GM18507 (cell line): ENCODE measurements around the gene CHN2.
"Not testable (repeated sequence)": the region's sequence is repeated elsewhere in the genome, so short reads cannot be mapped to it uniquely, and the experiment has no call there.

ENCODE experiments used
- DNase-seq: peaks from one replicate; pipeline ENCODE4 v3.0.0; 2011; ENCODE audit warnings: low read depth; ENCODE audit not compliant: insufficient read length; ENCODE audit errors: extremely low spot score
- FAIRE-seq: peaks from 2 replicates; lab custom pipeline; 2011; peaks lifted over from hg19 to GRCh38; lab: Jason Lieb, UNC

CHN2 gene

GRCh38 chr7:29184599-29184998 lies 10.0 kb upstream of the CHN2 start:
- no peak for FAIRE-seq
- no peak for DNase-seq

- DNase-seq, result no peak
- FAIRE-seq, result no peak
These were observed 9.0 kb upstream of the CHN2 start for GRCh38 chr7:29185613-29186012.

GRCh38 chr7:29189743-29190201 lies 4.8 kb upstream of the CHN2 start:
- FAIRE-seq, result peak; percentile 64

GRCh38 chr7:29190349-29191045 lies 4.1 kb upstream of the CHN2 start:
- no peak for DNase-seq

More at GRCh38 chr7:29189743-29190201, 4.8 kb upstream of the CHN2 start:
- peak; percentile 37 for DNase-seq

GRCh38 chr7:29192323-29192722 lies 2.3 kb upstream of the CHN2 start:
- FAIRE-seq (no peak), DNase-seq (no peak)

More at GRCh38 chr7:29190349-29191045, 4.1 kb upstream of the CHN2 start:
- no peak for FAIRE-seq

GRCh38 chr7:29192811-29193210 lies 1.8 kb upstream of the CHN2 start:
- no peak for FAIRE-seq
- no peak for DNase-seq

- FAIRE-seq, result no peak
- no peak for DNase-seq
These were observed 1.0 kb upstream of the CHN2 start for GRCh38 chr7:29193316-29194205.

- no peak for FAIRE-seq
- DNase-seq, result no peak
These were observed 375 bp upstream of the CHN2 start for GRCh38 chr7:29194206-29194593.

- FAIRE-seq, result no peak
- DNase-seq, result no peak
These were observed 1.6 kb downstream of the CHN2 start for GRCh38 chr7:29196191-29196590.

- FAIRE-seq (no peak), DNase-seq (no peak)
These were observed 2.5 kb downstream of the CHN2 start for GRCh38 chr7:29196971-29197595.

GRCh38 chr7:29197916-29198315 lies 3.3 kb downstream of the CHN2 start:
- no peak for FAIRE-seq
- no peak for DNase-seq

- no peak for FAIRE-seq
- DNase-seq, result no peak
These were observed 5.2 kb downstream of the CHN2 start for GRCh38 chr7:29199776-29200175.

- FAIRE-seq (no peak), DNase-seq (no peak)
These were observed 8.1 kb downstream of the CHN2 start for GRCh38 chr7:29202651-29203069.

GRCh38 chr7:29204491-29205272 lies 10.1 kb downstream of the CHN2 start:
- DNase-seq (no peak), FAIRE-seq (no peak)

- DNase-seq, result no peak
- FAIRE-seq, result no peak
These were observed 12.7 kb downstream of the CHN2 start for GRCh38 chr7:29207162-29207801.

GRCh38 chr7:29208410-29209250 lies 14.1 kb downstream of the CHN2 start:
- FAIRE-seq, result no peak
- no peak for DNase-seq

- no peak for FAIRE-seq
- no peak for DNase-seq
These were observed 15.2 kb downstream of the CHN2 start for GRCh38 chr7:29209745-29210144.

GRCh38 chr7:29212736-29213135 lies 18.2 kb downstream of the CHN2 start:
- not testable (repeated sequence) for FAIRE-seq, DNase-seq
